GM18873 (cell line): Measurements from ENCODE around the gene TMEM190.

ENCODE experiments used
- ATAC-seq: cut with Tn5 transposase; IDR thresholded peaks from one replicate; pipeline ENCODE4 v1.9.1; 2021; ENCODE audit warnings: mild to moderate bottlenecking, moderate library complexity, moderate number of reproducible peaks; ENCODE audit not compliant: unreplicated experiment, low FRiP score

Gene TMEM190

GRCh38 chr19:55369653-55370304, 6.8 kb upstream of the TMEM190 start:
- ATAC-seq: no peak

GRCh38 chr19:55370305-55370988, 6.2 kb upstream of the TMEM190 start, which contains the start of gene IL11:
Gene IL11 (minus strand): TSS chr19:55370463. CDS start chr19:55370310, 153 bp downstream.
- no peak for ATAC-seq

GRCh38 chr19:55372316-55373081, 4.1 kb upstream of the TMEM190 start:
- ATAC-seq: no peak

- no peak for ATAC-seq
Observed at GRCh38 chr19:55373306-55373992, 3.2 kb upstream of the TMEM190 start.

- no peak for ATAC-seq
Observed at GRCh38 chr19:55373993-55374757, 2.5 kb upstream of the TMEM190 start.

GRCh38 chr19:55377356-55378131, 918 bp downstream of the TMEM190 start:
- ATAC-seq: no peak

- ATAC-seq: no peak
Observed at GRCh38 chr19:55379174-55379573, 2.5 kb downstream of the TMEM190 start.

- ATAC-seq: no peak
Observed at GRCh38 chr19:55382013-55382412, 5.4 kb downstream of the TMEM190 start.

- ATAC-seq: no peak
Observed at GRCh38 chr19:55382522-55383054, 6.0 kb downstream of the TMEM190 start.

GRCh38 chr19:55383279-55384130, 6.9 kb downstream of the TMEM190 start:
- no peak for ATAC-seq

GRCh38 chr19:55384131-55384919, 7.7 kb downstream of the TMEM190 start, which contains the start of gene TMEM238:
Gene TMEM238 (minus strand): TSS chr19:55384292. CDS start chr19:55384259, 33 bp downstream.
- ATAC-seq: no peak

GRCh38 chr19:55384920-55385723, 8.5 kb downstream of the TMEM190 start:
- peak; percentile 52 for ATAC-seq

- ATAC-seq: peak; percentile 66
Observed at GRCh38 chr19:55385724-55386492, 9.3 kb downstream of the TMEM190 start, which contains the start of gene RPL28. Gene RPL28 (plus strand): TSS chr19:55385932. CDS start chr19:55386358, 426 bp downstream.

- no peak for ATAC-seq
Observed at GRCh38 chr19:55386493-55386971, 9.9 kb downstream of the TMEM190 start.

GRCh38 chr19:55387736-55388497, 11.3 kb downstream of the TMEM190 start:
- no peak for ATAC-seq
